Measurements from ENCODE around the gene DCST2. TPM values are rescaled to one million over a fixed set of nuclear protein-coding genes. Genes with fewer than 3 reads are reported as not detected.

DCST2 gene
- total and polyA plus RNA-seq, 12 donors, result 0.14 to 15.2 (median 1.1) TPM; not detected in 2

DNA sequence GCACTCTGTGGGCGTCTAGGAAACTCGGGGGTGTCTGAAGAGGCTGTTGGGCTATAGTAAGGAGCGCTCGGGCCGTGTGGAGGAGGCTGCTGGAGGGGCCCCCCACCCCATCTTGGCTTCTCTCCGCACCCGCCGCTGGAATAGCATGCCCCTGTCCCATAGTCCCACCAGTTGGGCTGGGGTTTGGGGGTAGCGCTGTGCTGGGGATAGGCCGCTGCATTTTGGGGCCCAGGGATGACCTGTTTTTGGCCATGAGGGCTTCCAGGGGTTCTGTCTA is 45.6 kb upstream of the DCST2 start:
- peaks cover 28 to 48% of the 10 kb centered on the region in 2 donors for H3K4me1 ChIP-seq (replicated peaks in 1 of 2)
- no peak overlapping the region for H3K27ac ChIP-seq
- intact Hi-C loops (cut with DNase I), result no loop called here
- H3K9me3 ChIP-seq (replicated peaks in 1 of 3), result no peaks in the 10 kb centered on the region
- peaks cover 44% of the 10 kb centered on the region for H3K27me3 ChIP-seq
- H3K4me3 ChIP-seq, result peak overlapping the region in 1 of 4 donors; percentile 57
- no peaks in the 10 kb centered on the region for H3K36me3 ChIP-seq (replicated peaks in 1 of 2)
- WGBS, 4 donors, result 0 to 7% (median 6%) methylated on average over 5 to 10 of the region's 10 CpGs; no CpG with 5 or more reads in 1 of the 4 donors
- no peak for DNase-seq
- TF ChIP-seq, protein P1, sequence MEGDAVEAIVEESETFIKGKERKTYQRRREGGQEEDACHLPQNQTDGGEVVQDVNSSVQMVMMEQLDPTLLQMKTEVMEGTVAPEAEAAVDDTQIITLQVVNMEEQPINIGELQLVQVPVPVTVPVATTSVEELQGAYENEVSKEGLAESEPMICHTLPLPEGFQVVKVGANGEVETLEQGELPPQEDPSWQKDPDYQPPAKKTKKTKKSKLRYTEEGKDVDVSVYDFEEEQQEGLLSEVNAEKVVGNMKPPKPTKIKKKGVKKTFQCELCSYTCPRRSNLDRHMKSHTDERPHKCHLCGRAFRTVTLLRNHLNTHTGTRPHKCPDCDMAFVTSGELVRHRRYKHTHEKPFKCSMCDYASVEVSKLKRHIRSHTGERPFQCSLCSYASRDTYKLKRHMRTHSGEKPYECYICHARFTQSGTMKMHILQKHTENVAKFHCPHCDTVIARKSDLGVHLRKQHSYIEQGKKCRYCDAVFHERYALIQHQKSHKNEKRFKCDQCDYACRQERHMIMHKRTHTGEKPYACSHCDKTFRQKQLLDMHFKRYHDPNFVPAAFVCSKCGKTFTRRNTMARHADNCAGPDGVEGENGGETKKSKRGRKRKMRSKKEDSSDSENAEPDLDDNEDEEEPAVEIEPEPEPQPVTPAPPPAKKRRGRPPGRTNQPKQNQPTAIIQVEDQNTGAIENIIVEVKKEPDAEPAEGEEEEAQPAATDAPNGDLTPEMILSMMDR (IDR thresholded peaks at IDR 0.05), result no peak
- TF ChIP-seq POLR2A (IDR thresholded peaks at IDR 0.05), result no peak

DNA sequence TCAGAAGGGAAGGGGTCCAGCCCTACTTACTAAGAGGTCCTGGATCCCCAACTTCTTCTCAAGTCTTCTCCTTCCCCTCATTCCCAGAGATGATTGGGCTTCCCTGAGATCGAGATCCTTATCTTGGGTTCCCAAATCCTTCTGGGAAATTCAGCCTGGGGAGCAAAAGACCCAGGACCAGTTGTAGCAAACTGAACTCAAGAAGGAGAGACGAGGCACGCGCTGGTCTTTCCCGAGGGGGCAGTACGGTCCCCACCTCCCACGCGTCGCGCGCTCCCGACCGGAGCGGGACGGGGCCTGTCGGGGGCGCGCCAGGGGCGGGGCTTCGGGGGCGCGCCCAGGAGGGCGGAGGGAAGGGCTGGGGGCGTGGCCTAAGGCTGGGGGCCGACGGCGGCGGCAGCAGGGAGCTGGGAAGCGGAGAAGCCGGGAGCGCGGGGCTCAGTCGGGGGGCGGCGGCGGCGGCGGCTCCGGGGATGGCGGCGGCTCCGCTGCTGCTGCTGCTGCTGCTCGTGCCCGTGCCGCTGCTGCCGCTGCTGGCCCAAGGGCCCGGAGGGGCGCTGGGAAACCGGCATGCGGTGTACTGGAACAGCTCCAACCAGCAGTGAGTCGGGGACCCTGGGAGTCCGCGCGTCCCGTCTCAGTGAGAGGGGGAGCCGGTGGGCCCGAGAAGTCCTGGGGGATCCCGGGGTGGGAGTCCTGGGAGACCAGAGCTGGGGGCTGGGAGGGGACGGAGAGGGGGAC is 45.1 kb upstream of the DCST2 start, which contains the start of gene EFNA3:
TSS of gene EFNA3 (plus strand) at position 369 of the 741 bp plus-strand sequence. CDS start at position 474, 105 bp downstream.
- Histone ChIP-seq H3K36me3 (replicated peaks in 1 of 2) (no peaks in the 10 kb centered on the region), H3K9me3 (replicated peaks in 1 of 3) (no peaks in the 10 kb centered on the region), H3K4me1 (replicated peaks in 1 of 2) (peaks cover 28 to 46% of the 10 kb centered on the region in 2 donors), H3K27me3 (peaks cover 39% of the 10 kb centered on the region), H3K27ac (no peak within 1 kb of the TSS), H3K4me3 (peak within 1 kb of the TSS in 1 of 4 donors; percentile 57)
- intact Hi-C loops (cut with DNase I), result no loop called here
- no peak for TF ChIP-seq POLR2A (IDR thresholded peaks at IDR 0.05)
- TF ChIP-seq, protein P1 (IDR thresholded peaks at IDR 0.05), result no peak
- 1 to 14% (median 2%) methylated on average over 1 to 56 of the region's 59 CpGs for WGBS, 4 donors
- peak in 5 of 7 donors; percentile 52 to 75 (median 62) for DNase-seq

DNA sequence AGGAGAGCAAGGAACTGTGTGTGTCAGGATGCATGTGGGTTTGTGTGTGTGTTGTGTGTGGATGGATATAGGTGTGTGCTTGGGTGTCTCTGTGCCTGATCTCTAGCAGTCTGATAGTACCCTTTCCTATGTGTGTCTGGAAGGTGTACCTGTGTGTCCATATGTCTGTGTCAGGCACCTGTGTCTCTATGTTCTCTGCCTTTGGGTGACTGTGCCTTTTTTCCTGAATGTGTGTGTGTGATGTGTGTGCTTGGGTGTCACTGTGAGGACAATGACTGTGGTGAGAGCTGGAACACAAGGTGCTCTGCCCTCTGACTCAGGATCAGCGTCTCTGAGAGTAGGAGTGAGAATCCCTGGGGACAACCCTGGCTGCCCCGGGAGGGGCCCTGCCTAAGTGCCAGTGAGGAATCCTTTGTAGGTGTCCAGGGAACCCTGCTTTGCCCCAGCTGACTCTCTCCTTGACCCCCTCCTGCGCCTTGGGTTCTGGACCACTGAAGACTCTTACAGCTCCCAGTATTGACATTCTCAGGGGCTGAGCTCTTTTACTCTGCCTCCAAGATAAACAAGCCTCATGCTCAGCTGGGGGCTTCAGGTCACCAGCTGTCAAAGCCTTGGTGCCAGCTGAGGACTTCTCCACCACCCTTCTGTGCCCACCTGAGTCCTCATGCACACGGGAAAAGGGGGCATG is 44.3 kb upstream of the DCST2 start:
- intact Hi-C loops (cut with DNase I), result no loop called here
- H3K4me3 ChIP-seq, result no peak overlapping the region
- H3K27me3 ChIP-seq, result peaks cover 32% of the 10 kb centered on the region
- no peak overlapping the region for H3K27ac ChIP-seq
- no peaks in the 10 kb centered on the region for H3K36me3 ChIP-seq (replicated peaks in 1 of 2)
- TF ChIP-seq, protein P1 (IDR thresholded peaks at IDR 0.05), result no peak
- TF ChIP-seq POLR2A (IDR thresholded peaks at IDR 0.05), result no peak
- 48 to 70% (median 62%) methylated on average over 2 to 4 of the region's 4 CpGs for WGBS, 4 donors
- peaks cover 28 to 46% of the 10 kb centered on the region in 2 donors for H3K4me1 ChIP-seq (replicated peaks in 1 of 2)
- peak in 2 of 7 donors; percentile 29 to 41 for DNase-seq
- no peaks in the 10 kb centered on the region for H3K9me3 ChIP-seq (replicated peaks in 1 of 3)

DNA sequence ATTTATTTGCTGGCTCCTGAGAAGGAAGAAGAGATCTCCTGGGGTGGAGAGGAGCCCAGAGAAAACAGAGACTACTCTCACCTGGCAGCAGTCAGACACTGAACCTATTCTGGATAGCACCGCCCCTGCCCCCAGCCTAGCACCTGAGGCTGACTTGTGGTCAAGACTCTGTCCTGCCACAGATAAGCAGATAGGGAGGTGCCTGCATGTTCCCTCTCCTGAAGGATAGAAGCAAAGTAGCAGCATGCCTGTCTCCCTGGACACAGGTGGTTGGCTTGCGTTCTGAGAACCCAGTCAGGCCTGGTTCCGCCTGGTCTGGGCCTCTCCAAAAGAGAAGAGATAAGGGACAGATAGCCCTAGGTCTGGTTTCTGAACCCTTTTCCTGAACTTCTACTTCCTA is 43.8 kb upstream of the DCST2 start:
- no peaks in the 10 kb centered on the region for H3K9me3 ChIP-seq (replicated peaks in 1 of 3)
- no peak for TF ChIP-seq POLR2A (IDR thresholded peaks at IDR 0.05)
- TF ChIP-seq, protein P1 (IDR thresholded peaks at IDR 0.05), result no peak
- 84 to 92% (median 86%) methylated on average over 3 of the region's 3 CpGs for WGBS, 4 donors
- peak in 1 of 7 donors; percentile 10 for DNase-seq
- no peak overlapping the region for H3K4me3 ChIP-seq
- no peaks in the 10 kb centered on the region for H3K36me3 ChIP-seq (replicated peaks in 1 of 2)
- H3K4me1 ChIP-seq (replicated peaks in 1 of 2), result peaks cover 28 to 43% of the 10 kb centered on the region in 2 donors
- H3K27ac ChIP-seq, result no peak overlapping the region
- intact Hi-C loops (cut with DNase I), result no loop called here
- H3K27me3 ChIP-seq, result peaks cover 27% of the 10 kb centered on the region
